Measurements from ENCODE around the gene PODXL. TPM values are rescaled to one million over a fixed set of nuclear protein-coding genes. Genes with fewer than 3 reads are reported as not detected.

The PODXL gene
- total and polyA plus RNA-seq, 10 of the 15 experiments (the other 5 are each of a cell fraction or from before 2014, with no cell fraction given), result 0.04 to 1.8 (median 0.38) TPM

- no peak for TF ChIP-seq MAX (IDR thresholded peaks at IDR 0.05; ENCODE audit: low read depth, low read length)
- no peak for TF ChIP-seq CUX1 (IDR thresholded peaks at IDR 0.05; ENCODE audit: insufficient replicate concordance, low read depth, low read length)
- no peak for TF ChIP-seq MYC (IDR thresholded peaks at IDR 0.05; ENCODE audit: insufficient read depth, insufficient read length, insufficient replicate concordance, low read length, severe bottlenecking)
- TF ChIP-seq JUNB (IDR thresholded peaks at IDR 0.05), result no peak
- TF ChIP-seq SIX5 (IDR thresholded peaks at IDR 0.05; ENCODE audit: low read depth, low read length, severe bottlenecking), result no peak
- no peak for TF ChIP-seq WRNIP1 (IDR thresholded peaks at IDR 0.05; ENCODE audit: borderline replicate concordance, low read depth, low read length)
- no peak for TF ChIP-seq EGR1 (IDR thresholded peaks at IDR 0.05; ENCODE audit: borderline replicate concordance in 1 of 2, low read depth in 2 of 2, low read length in 2 of 2)
- no peak for TF ChIP-seq CREM (IDR thresholded peaks at IDR 0.05; ENCODE audit: low read depth)
- TF ChIP-seq BHLHE40 (IDR thresholded peaks at IDR 0.05; ENCODE audit: borderline replicate concordance in 1 of 2, low read depth in 2 of 2, low read length in 1 of 2), result no peak
- TF ChIP-seq NRF1 (conservative IDR thresholded peaks at IDR 0.05; ENCODE audit: low read depth, low read length), result no peak
- no peak for TF ChIP-seq TARDBP (IDR thresholded peaks at IDR 0.05; ENCODE audit: borderline replicate concordance)
- TF ChIP-seq E4F1 (IDR thresholded peaks at IDR 0.05; ENCODE audit: borderline replicate concordance, partially characterized antibody), result no peak
- POLR2A ChIA-PET, result no interaction called here
- Histone ChIP-seq H3K27ac (ENCODE audit: control insufficient read depth, insufficient read depth) (no peak overlapping the region), H3K36me3 (ENCODE audit: control insufficient read depth in 2 of 2, insufficient read depth in 2 of 2, low read length in 1 of 2) (no peaks in the 10 kb centered on the region), H3K79me2 (ENCODE audit: control insufficient read depth, insufficient read depth, low read length) (no peaks in the 10 kb centered on the region), H3K9ac (ENCODE audit: control insufficient read depth, insufficient read depth, low read length) (no peak overlapping the region), H4K20me1 (ENCODE audit: control insufficient read depth, insufficient read depth) (no peaks in the 10 kb centered on the region), H3K27me3 (replicated peaks in 1 of 2; ENCODE audit: control insufficient read depth in 2 of 2, insufficient read depth in 2 of 2, low read length in 1 of 2) (no peaks in the 10 kb centered on the region), H3K9me3 (replicated peaks; ENCODE audit: control insufficient read depth, insufficient read depth, low read length) (no peaks in the 10 kb centered on the region), H3K4me1 (ENCODE audit: control insufficient read depth, insufficient read depth, low read length) (no peaks in the 10 kb centered on the region; the same call in 1 of the 2 replicates), H3K4me2 (ENCODE audit: control insufficient read depth, insufficient read depth) (peak overlapping the region; percentile 36), H2AFZ (ENCODE audit: control insufficient read depth, low read depth, low read length) (peak overlapping the region; percentile 70), H3K4me3 (peak overlapping the region; percentile 9; the same call in 1 of the 2 replicates)
- RAD21 ChIA-PET (ENCODE audit: unreplicated experiment), result interaction anchor here (1.0 kb wide), 1 partner anchor 40 kb away, joined by 3 read pairs; no protein-coding TSS in a partner anchor
- CTCF ChIA-PET, result interaction anchor here (0.7 to 2.9 kb wide), 3 partner anchors 9 to 29 kb away, joined by 3 to 9 read pairs (median 3); no protein-coding TSS in a partner anchor
- no TSS peak for BruUV-seq (replicated peaks)
- intact Hi-C loops (cut with micrococcal nuclease; ENCODE audit: unreplicated experiment), result no loop called here
- no peak for DNase-seq (ENCODE audit: low read depth, low spot score)
- no peak for FAIRE-seq
- SMC1A ChIA-PET (ENCODE audit: uncharacterized antibody, unreplicated experiment), result interaction anchor here (1.5 kb wide), 1 partner anchor 14 kb away, joined by 3 read pairs; no protein-coding TSS in a partner anchor
- peak; percentile 83 for ATAC-seq
- WGBS (ENCODE audit: insufficient coverage, insufficient replicate concordance, low lambda C conversion rate, missing lambda C conversion rate), result 75% methylated on average over 11 of the region's 11 CpGs
- in situ Hi-C loops (cut with MboI), result no loop called here
These were observed 34.0 kb downstream of the PODXL start for GRCh38 chr7:131522325-131522930.
